ENCODE measurements around the gene GNS. TPM values are rescaled to one million over a fixed set of nuclear protein-coding genes. Genes with fewer than 3 reads are reported as not detected.

The GNS gene
- total and polyA plus RNA-seq, 4 donors: 27.8 to 78.6 (median 57.4) TPM

DNA sequence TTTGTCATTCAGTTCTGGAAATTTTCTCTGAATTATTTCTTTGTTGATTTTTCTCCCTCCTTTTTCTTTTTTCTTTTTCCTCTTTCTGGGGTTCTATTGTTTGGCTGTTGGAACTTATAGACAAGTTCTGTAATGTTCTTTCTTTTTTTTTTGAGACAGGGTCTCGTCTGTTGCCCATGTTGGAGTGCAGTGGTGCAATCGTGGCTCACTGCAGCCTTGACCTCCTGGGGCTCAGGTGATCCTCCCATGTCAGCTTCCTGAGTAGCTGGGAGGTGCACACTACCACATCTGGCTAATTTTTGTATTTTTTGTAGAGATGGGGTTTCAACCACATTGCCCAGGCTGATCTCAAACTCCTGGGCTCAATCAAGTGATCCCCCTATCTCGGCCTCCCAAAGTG, 35.1 kb upstream of the GNS start:
- peaks cover 0 to 16% (median 11%) of the 10 kb centered on the region in 4 donors for H3K4me1 ChIP-seq (ENCODE audit: control insufficient read depth in 4 of 4, insufficient read depth in 4 of 4, low read length in 3 of 4)
- H3K9me3 ChIP-seq (ENCODE audit: control insufficient read depth in 4 of 4, low read length in 3 of 4): no peaks in the 10 kb centered on the region
- DNase-seq (ENCODE audit: low spot score): no peak
- no peak overlapping the region for H3K9ac ChIP-seq (ENCODE audit: low read depth in 1 of 2, low read length in 2 of 2)
- H3K4me3 ChIP-seq (ENCODE audit: low read depth in 1 of 3, low read length in 3 of 3): no peak overlapping the region
- H3K27ac ChIP-seq (ENCODE audit: low read depth in 1 of 2, low read length in 2 of 2): no peak overlapping the region
- TF ChIP-seq RXRA (IDR thresholded peaks at IDR 0.05) (no peak), FOXA1 (IDR thresholded peaks at IDR 0.05) (no peak), SP1 (IDR thresholded peaks at IDR 0.05) (no peak), GABPA (IDR thresholded peaks at IDR 0.05 in 1 of 2, conservative IDR thresholded peaks at IDR 0.05 in 1 of 2) (no peak), HNF4A (conservative IDR thresholded peaks at IDR 0.05) (no peak), YY1 (IDR thresholded peaks at IDR 0.05) (no peak), ZBTB33 (IDR thresholded peaks at IDR 0.05) (no peak), JUND (IDR thresholded peaks at IDR 0.05) (no peak), RAD21 (IDR thresholded peaks at IDR 0.05) (no peak)
- TF ChIP-seq, protein P1, sequence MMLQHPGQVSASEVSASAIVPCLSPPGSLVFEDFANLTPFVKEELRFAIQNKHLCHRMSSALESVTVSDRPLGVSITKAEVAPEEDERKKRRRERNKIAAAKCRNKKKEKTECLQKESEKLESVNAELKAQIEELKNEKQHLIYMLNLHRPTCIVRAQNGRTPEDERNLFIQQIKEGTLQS (IDR thresholded peaks at IDR 0.05): no peak
- H3K36me3 ChIP-seq (ENCODE audit: control insufficient read depth in 4 of 4, insufficient read depth in 3 of 4, low read depth in 1 of 4, low read length in 3 of 4): no peaks in the 10 kb centered on the region
- 78% methylated on average over 3 of the region's 3 CpGs for WGBS
- H3K27me3 ChIP-seq (ENCODE audit: control insufficient read depth in 4 of 4, insufficient read depth in 4 of 4, low read length in 3 of 4): no peaks in the 10 kb centered on the region

DNA sequence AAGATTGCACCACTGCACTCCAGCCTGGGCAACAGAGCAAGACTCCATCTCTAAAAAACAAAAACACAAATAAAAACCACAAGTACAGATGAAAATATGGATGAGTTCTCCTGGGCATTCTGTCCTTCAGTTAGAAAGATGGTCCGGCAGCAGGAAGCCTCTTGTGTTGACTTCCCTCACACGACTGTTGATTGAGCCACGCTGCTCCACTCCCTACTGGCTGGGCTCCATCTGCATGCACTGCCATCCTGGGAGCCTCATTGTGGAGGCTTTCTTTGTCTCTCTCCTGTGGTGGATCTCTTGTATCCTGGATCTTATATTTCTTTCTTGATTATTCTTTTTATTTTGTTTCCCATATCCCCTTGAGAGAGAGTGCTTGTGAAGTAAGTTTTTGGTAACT, 34.4 kb upstream of the GNS start:
- Histone ChIP-seq H3K36me3 (ENCODE audit: control insufficient read depth in 4 of 4, insufficient read depth in 3 of 4, low read depth in 1 of 4, low read length in 3 of 4) (no peaks in the 10 kb centered on the region), H3K27me3 (ENCODE audit: control insufficient read depth in 4 of 4, insufficient read depth in 4 of 4, low read length in 3 of 4) (no peaks in the 10 kb centered on the region), H3K9me3 (ENCODE audit: control insufficient read depth in 4 of 4, low read length in 3 of 4) (no peaks in the 10 kb centered on the region), H3K27ac (ENCODE audit: low read depth in 1 of 2, low read length in 2 of 2) (no peak overlapping the region), H3K9ac (ENCODE audit: low read depth in 1 of 2, low read length in 2 of 2) (no peak overlapping the region), H3K4me3 (ENCODE audit: low read depth in 1 of 3, low read length in 3 of 3) (no peak overlapping the region), H3K4me1 (ENCODE audit: control insufficient read depth in 4 of 4, insufficient read depth in 4 of 4, low read length in 3 of 4) (peaks cover 0 to 16% (median 11%) of the 10 kb centered on the region in 4 donors)
- WGBS: 88% methylated on average over 3 of the region's 3 CpGs
- TF ChIP-seq EGR1 (IDR thresholded peaks at IDR 0.05; ENCODE audit: low read depth in 2 of 2) (no peak), RAD21 (IDR thresholded peaks at IDR 0.05) (no peak), HNF4G (IDR thresholded peaks at IDR 0.05) (no peak), RXRA (IDR thresholded peaks at IDR 0.05) (no peak), JUND (IDR thresholded peaks at IDR 0.05) (no peak), TAF1 (conservative IDR thresholded peaks at IDR 0.05) (no peak)
- no peak for DNase-seq (ENCODE audit: low spot score)

- Histone ChIP-seq H3K4me3 (ENCODE audit: low read depth in 1 of 3, low read length in 3 of 3) (no peak overlapping the region), H3K9ac (ENCODE audit: low read depth in 1 of 2, low read length in 2 of 2) (no peak overlapping the region), H3K36me3 (ENCODE audit: control insufficient read depth in 4 of 4, insufficient read depth in 3 of 4, low read depth in 1 of 4, low read length in 3 of 4) (no peaks in the 10 kb centered on the region), H3K27ac (ENCODE audit: low read depth in 1 of 2, low read length in 2 of 2) (no peak overlapping the region), H3K9me3 (ENCODE audit: control insufficient read depth in 4 of 4, low read length in 3 of 4) (no peaks in the 10 kb centered on the region), H3K4me1 (ENCODE audit: control insufficient read depth in 4 of 4, insufficient read depth in 4 of 4, low read length in 3 of 4) (peaks cover 0 to 12% (median 9%) of the 10 kb centered on the region in 4 donors), H3K27me3 (ENCODE audit: control insufficient read depth in 4 of 4, insufficient read depth in 4 of 4, low read length in 3 of 4) (no peaks in the 10 kb centered on the region)
- TF ChIP-seq TAF1 (conservative IDR thresholded peaks at IDR 0.05): no peak
- TF ChIP-seq, protein P1 (IDR thresholded peaks at IDR 0.05): no peak
- TF ChIP-seq SP1 (IDR thresholded peaks at IDR 0.05): no peak
- no peak for TF ChIP-seq RAD21 (IDR thresholded peaks at IDR 0.05)
- no peak for TF ChIP-seq JUND (IDR thresholded peaks at IDR 0.05)
- no peak for TF ChIP-seq EGR1 (IDR thresholded peaks at IDR 0.05; ENCODE audit: low read depth in 2 of 2)
- TF ChIP-seq GABPA (IDR thresholded peaks at IDR 0.05 in 1 of 2, conservative IDR thresholded peaks at IDR 0.05 in 1 of 2): no peak
- TF ChIP-seq, protein P2, sequence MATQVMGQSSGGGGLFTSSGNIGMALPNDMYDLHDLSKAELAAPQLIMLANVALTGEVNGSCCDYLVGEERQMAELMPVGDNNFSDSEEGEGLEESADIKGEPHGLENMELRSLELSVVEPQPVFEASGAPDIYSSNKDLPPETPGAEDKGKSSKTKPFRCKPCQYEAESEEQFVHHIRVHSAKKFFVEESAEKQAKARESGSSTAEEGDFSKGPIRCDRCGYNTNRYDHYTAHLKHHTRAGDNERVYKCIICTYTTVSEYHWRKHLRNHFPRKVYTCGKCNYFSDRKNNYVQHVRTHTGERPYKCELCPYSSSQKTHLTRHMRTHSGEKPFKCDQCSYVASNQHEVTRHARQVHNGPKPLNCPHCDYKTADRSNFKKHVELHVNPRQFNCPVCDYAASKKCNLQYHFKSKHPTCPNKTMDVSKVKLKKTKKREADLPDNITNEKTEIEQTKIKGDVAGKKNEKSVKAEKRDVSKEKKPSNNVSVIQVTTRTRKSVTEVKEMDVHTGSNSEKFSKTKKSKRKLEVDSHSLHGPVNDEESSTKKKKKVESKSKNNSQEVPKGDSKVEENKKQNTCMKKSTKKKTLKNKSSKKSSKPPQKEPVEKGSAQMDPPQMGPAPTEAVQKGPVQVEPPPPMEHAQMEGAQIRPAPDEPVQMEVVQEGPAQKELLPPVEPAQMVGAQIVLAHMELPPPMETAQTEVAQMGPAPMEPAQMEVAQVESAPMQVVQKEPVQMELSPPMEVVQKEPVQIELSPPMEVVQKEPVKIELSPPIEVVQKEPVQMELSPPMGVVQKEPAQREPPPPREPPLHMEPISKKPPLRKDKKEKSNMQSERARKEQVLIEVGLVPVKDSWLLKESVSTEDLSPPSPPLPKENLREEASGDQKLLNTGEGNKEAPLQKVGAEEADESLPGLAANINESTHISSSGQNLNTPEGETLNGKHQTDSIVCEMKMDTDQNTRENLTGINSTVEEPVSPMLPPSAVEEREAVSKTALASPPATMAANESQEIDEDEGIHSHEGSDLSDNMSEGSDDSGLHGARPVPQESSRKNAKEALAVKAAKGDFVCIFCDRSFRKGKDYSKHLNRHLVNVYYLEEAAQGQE (IDR thresholded peaks at IDR 0.05): no peak
- TF ChIP-seq, protein P3, sequence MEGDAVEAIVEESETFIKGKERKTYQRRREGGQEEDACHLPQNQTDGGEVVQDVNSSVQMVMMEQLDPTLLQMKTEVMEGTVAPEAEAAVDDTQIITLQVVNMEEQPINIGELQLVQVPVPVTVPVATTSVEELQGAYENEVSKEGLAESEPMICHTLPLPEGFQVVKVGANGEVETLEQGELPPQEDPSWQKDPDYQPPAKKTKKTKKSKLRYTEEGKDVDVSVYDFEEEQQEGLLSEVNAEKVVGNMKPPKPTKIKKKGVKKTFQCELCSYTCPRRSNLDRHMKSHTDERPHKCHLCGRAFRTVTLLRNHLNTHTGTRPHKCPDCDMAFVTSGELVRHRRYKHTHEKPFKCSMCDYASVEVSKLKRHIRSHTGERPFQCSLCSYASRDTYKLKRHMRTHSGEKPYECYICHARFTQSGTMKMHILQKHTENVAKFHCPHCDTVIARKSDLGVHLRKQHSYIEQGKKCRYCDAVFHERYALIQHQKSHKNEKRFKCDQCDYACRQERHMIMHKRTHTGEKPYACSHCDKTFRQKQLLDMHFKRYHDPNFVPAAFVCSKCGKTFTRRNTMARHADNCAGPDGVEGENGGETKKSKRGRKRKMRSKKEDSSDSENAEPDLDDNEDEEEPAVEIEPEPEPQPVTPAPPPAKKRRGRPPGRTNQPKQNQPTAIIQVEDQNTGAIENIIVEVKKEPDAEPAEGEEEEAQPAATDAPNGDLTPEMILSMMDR (IDR thresholded peaks at IDR 0.05; ENCODE audit: low read depth, low read length, missing input control): no peak
- TF ChIP-seq, protein P4, sequence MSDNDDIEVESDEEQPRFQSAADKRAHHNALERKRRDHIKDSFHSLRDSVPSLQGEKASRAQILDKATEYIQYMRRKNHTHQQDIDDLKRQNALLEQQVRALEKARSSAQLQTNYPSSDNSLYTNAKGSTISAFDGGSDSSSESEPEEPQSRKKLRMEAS (IDR thresholded peaks at IDR 0.05): no peak
- TF ChIP-seq NR2F2 (IDR thresholded peaks at IDR 0.05): no peak
- no peak for TF ChIP-seq FOXA1 (IDR thresholded peaks at IDR 0.05)
- 74% methylated on average over 1 of the region's 1 CpG for WGBS
- no peak for DNase-seq (ENCODE audit: low spot score)
Observed at GRCh38 chr12:64792128-64792527, 32.9 kb upstream of the GNS start.

Measured in liver (tissue), 9 donors.